AG04450 (cell line): ENCODE results near the gene CACNG6. TPM values are rescaled to one million over a fixed set of nuclear protein-coding genes. Genes with fewer than 3 reads are reported as not detected.

Source experiments
- CTCF ChIA-PET: fragments of 300-600, 350-600 bp; formaldehyde crosslinking; extraction: SDS; loops from one replicate; lab custom pipeline; 2022; ENCODE audit warnings: antibody characterized with exemption, inconsistent platforms; lab: Charles Lee
- POLR2A ChIA-PET: fragments of 350-600 bp; formaldehyde crosslinking; extraction: SDS; loops from one replicate; lab custom pipeline; 2021; ENCODE audit warnings: antibody characterized with exemption, inconsistent platforms; lab: Yijun Ruan, JAX
- DNase-seq: peaks from one replicate; pipeline ENCODE4 v3.0.0-alpha.2; 2011; ENCODE audit warnings: low read depth, low spot score
- H3K27ac ChIP-seq: one replicate; pipeline ENCODE4 v1.5.1; 2012; ENCODE audit warnings: low read depth, low read length, control low read depth
- H3K27me3 ChIP-seq: one replicate; pipeline ENCODE4 v1.6.0; 2012; ENCODE audit warnings: low read length; ENCODE audit not compliant: control insufficient read depth, insufficient read depth
- H3K4me3 ChIP-seq: 2 replicates; pipeline ENCODE4 v1.5.1; 2011; ENCODE audit warnings: mild to moderate bottlenecking, low read depth, low read length, control low read depth
- H3K9me3 ChIP-seq: 2 replicates; pipeline ENCODE4 v1.5.1; 2012; ENCODE audit warnings: low read length; ENCODE audit not compliant: control insufficient read depth, insufficient read depth
- CTCF ChIP-seq: IDR thresholded peaks from 2 replicates; pipeline ENCODE4 v1.5.1; 2011; ENCODE audit warnings: low read depth, low read length, control low read depth, inconsistent platforms
- polyA plus RNA-seq: library from polyadenylated mRNA; depleted of rRNA; stranded (reverse); fragments of >200 nt; gene quantifications from 2 replicates; pipeline ENCODE4 v1.2.3, GENCODE V29; 2011

The CACNG6 gene
- polyA plus RNA-seq, 1 experiment, result 0.19 TPM

GRCh38 chr19:53978975-53979801 lies 12.2 kb upstream of the CACNG6 start:
- H3K27ac ChIP-seq, result no peak overlapping the region
- POLR2A ChIA-PET, result no interaction called here
- H3K4me3 ChIP-seq, result peak overlapping the region; percentile 70
- no peak for DNase-seq
- no peak for TF ChIP-seq CTCF
- CTCF ChIA-PET, result interaction anchor here (1.7 kb wide), 1 partner anchor 51 kb away, joined by 7 read pairs; no protein-coding TSS in a partner anchor
- peaks cover 6% of the 10 kb centered on the region; the same call in 1 of the 2 replicates for H3K9me3 ChIP-seq
- H3K27me3 ChIP-seq, result no peaks in the 10 kb centered on the region

GRCh38 chr19:53980539-53981375 lies 10.7 kb upstream of the CACNG6 start:
- CTCF ChIA-PET, result interaction anchor here (0.6 to 3.1 kb wide), 5 partner anchors 43 to 171 kb away, joined by 3 to 12 read pairs (median 5); no protein-coding TSS in a partner anchor
- Histone ChIP-seq H3K27ac (peak overlapping the region; percentile 47), H3K4me3 (peak overlapping the region; percentile 53), H3K9me3 (peaks cover 6% of the 10 kb centered on the region; the same call in 1 of the 2 replicates), H3K27me3 (no peaks in the 10 kb centered on the region)
- DNase-seq, result no peak
- POLR2A ChIA-PET, result interaction anchor here (0.6 to 1.1 kb wide), 6 partner anchors 12 to 157 kb away, joined by 3 to 5 read pairs (median 4); partner anchors contain the start of gene CNOT3
- TF ChIP-seq CTCF, result no peak

GRCh38 chr19:53981376-53981951 lies 10.0 kb upstream of the CACNG6 start:
- POLR2A ChIA-PET, result no interaction called here
- TF ChIP-seq CTCF, result no peak
- DNase-seq, result no peak
- Histone ChIP-seq H3K27ac (peak overlapping the region; percentile 47), H3K4me3 (no peak overlapping the region), H3K9me3 (peaks cover 6% of the 10 kb centered on the region; the same call in 1 of the 2 replicates), H3K27me3 (no peaks in the 10 kb centered on the region)
- CTCF ChIA-PET, result interaction anchor here (1.0 to 3.1 kb wide), 3 partner anchors 42 to 74 kb away, joined by 3 to 12 read pairs (median 5); no protein-coding TSS in a partner anchor

GRCh38 chr19:53982001-53982451 lies 9.4 kb upstream of the CACNG6 start:
- CTCF ChIA-PET, result interaction anchor here (1.0 to 3.1 kb wide), 2 partner anchors 42 to 48 kb away, joined by 3 to 12 read pairs; no protein-coding TSS in a partner anchor
- no peak for TF ChIP-seq CTCF
- no peak overlapping the region for H3K27ac ChIP-seq
- H3K9me3 ChIP-seq, result peaks cover 6% of the 10 kb centered on the region; the same call in 1 of the 2 replicates
- POLR2A ChIA-PET, result no interaction called here
- DNase-seq, result no peak
- H3K4me3 ChIP-seq, result peak overlapping the region; percentile 41
- H3K27me3 ChIP-seq, result no peaks in the 10 kb centered on the region
